Uterus (tissue), 2 donors: ENCODE results near the gene FBXO40.

Source experiments
- CTCF ChIP-seq, 4 experiments: fragments of 200-600 bp in 2 of 4; fragments of 450-650 bp in 2 of 4; sonication (generic) in 2 of 4; IDR thresholded peaks; one replicate each; pipeline ENCODE4 v1.5.1; 2016 to 2019; ENCODE audit warnings: antibody characterized with exemption in 4 of 4, mild to moderate bottlenecking in 2 of 4, moderate library complexity in 1 of 4
- POLR2A ChIP-seq, 2 donors: fragments of 450-650 bp; IDR thresholded peaks; one replicate each; pipeline ENCODE4 v1.6.1; 2016; ENCODE audit warnings: antibody characterized with exemption in 2 of 2, mild to moderate bottlenecking in 1 of 2, moderate library complexity in 1 of 2

- TF ChIP-seq CTCF (IDR thresholded peaks at IDR 0.05) (no peak), POLR2A (IDR thresholded peaks at IDR 0.05) (no peak)
These were observed 56.5 kb downstream of the FBXO40 start for GRCh38 chr3:121649645-121650044.
